ENCODE measurements around the gene PHOSPHO2. TPM values are rescaled to one million over a fixed set of nuclear protein-coding genes. Genes with fewer than 3 reads are reported as not detected.

Gene PHOSPHO2
- total and polyA plus RNA-seq, 9 of the 15 experiments (the other 6 are each of a cell fraction or from before 2014, with no cell fraction given), result 7.8 to 19.1 (median 11.7) TPM

DNA sequence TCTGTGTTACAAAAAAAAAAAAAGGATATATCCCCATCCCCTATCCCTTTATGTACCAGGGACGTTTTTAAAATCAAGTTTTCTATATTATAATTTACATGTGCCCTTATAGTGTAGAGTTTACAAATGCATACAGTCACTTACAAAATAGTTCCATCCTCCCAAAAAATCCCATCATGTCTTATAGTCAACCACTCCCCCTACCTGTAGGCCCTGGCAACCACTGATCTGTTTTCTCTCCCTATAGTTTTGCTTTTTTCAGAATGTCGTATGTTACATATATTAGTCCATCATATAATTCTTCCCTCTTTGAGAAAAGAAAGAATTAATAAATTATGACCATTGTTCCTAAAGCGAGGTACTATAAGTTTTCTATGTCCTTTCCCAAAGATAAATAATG, 17.9 kb upstream of the PHOSPHO2 start (continued):
- TF ChIP-seq HBP1 (CRISPR knock-in tag; IDR thresholded peaks at IDR 0.05) (no peak), ESRRA (IDR thresholded peaks at IDR 0.05; ENCODE audit: borderline replicate concordance, low read depth) (no peak)

DNA sequence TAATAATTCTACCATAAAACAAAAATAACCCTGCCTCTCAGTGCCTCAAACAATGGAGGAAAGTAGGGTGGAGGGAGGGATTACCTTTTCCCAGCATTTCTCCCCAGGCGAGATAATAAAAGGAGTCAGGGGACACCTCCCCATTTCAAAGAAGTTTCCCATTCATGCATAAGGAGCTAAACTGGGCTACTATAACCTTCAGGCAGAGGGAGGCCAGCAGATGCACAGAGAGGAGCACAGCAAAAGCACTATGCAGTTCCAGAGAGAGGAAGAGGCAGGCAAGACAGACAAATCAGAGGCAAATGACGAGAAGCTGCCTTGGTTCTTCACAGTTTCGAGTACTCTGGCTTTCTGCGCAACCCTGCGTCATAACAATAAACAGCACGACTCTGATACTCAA, 17.4 kb upstream of the PHOSPHO2 start:
- FAIRE-seq (peak; percentile 19), ATAC-seq (no peak; the same call in 1 of the 3 replicates), DNase-seq (ENCODE audit: extremely low read depth in 1 of 4, low spot score in 3 of 4) (no peak)
- Histone ChIP-seq H3K4me1 (replicated peaks in 1 of 2; ENCODE audit: control insufficient read depth in 2 of 2, insufficient read depth in 2 of 2, low read length in 2 of 2) (no peaks in the 10 kb centered on the region), H3K4me3 (no peak overlapping the region), H3K27ac (ENCODE audit: extremely low read depth, low read depth, low read length) (no peak overlapping the region), H2AFZ (ENCODE audit: low read depth, low read length) (0 out of 2 replicates have a peak overlapping the region, but pooled peaks have one; percentile 25), H3K9ac (ENCODE audit: insufficient read depth in 1 of 2, low read depth in 2 of 2, low read length in 2 of 2) (no peak overlapping the region), H3K27me3 (ENCODE audit: control insufficient read depth in 2 of 2, insufficient read depth in 2 of 2, low read length in 2 of 2) (no peaks in the 10 kb centered on the region), H3K36me3 (ENCODE audit: control insufficient read depth, insufficient read depth, low read length) (no peaks in the 10 kb centered on the region), H3K9me3 (replicated peaks; ENCODE audit: control insufficient read depth, insufficient read depth, low read depth, low read length) (no peaks in the 10 kb centered on the region), H4K20me1 (replicated peaks; ENCODE audit: control insufficient read depth, insufficient read depth, low read length) (no peaks in the 10 kb centered on the region), H3K9me1 (ENCODE audit: control insufficient read depth, insufficient read depth, low read length) (no peaks in the 10 kb centered on the region), H3K79me2 (ENCODE audit: control insufficient read depth, insufficient read depth, low read length) (no peaks in the 10 kb centered on the region), H3K4me2 (ENCODE audit: insufficient read depth, low read length) (no peak overlapping the region)
- ChIA-PET POLR2A (interaction anchor here (0.8 to 1.1 kb wide), 2 partner anchors 9 to 14 kb away, joined by 3 to 8 read pairs; no protein-coding TSS in a partner anchor), CTCF (ENCODE audit: low intra/inter-chr PET ratio) (no interaction called here)
- no TSS peak for BruUV-seq (replicated peaks)
- intact Hi-C loops (cut with micrococcal nuclease) (no loop called here), in situ Hi-C loops (cut with MboI) (no loop called here)
- WGBS (ENCODE audit: insufficient coverage, low coverage, missing lambda C conversion rate), result 62% methylated on average over 6 of the region's 6 CpGs
- no peak for TF ChIP-seq SRSF1 (IDR thresholded peaks at IDR 0.05; ENCODE audit: low read depth, low read length)
- TF ChIP-seq OTX1 (CRISPR knock-in tag; IDR thresholded peaks at IDR 0.05), result no peak
